HG03571 (cell line): ENCODE data around the gene ABCC12.
"Not testable (repeated sequence)": the region's sequence is repeated elsewhere in the genome, so short reads cannot be mapped to it uniquely, and the experiment has no call there.

ENCODE experiments used
- ATAC-seq: cut with Tn5 transposase; IDR thresholded peaks from one replicate; pipeline ENCODE4 v1.9.1; 2021; ENCODE audit not compliant: unreplicated experiment

The ABCC12 gene

GRCh38 chr16:48166617-48167016, 10.8 kb upstream of the ABCC12 start:
- not testable (repeated sequence) for ATAC-seq

GRCh38 chr16:48165961-48166578, 10.3 kb upstream of the ABCC12 start:
- no peak for ATAC-seq

GRCh38 chr16:48164907-48165715, 9.3 kb upstream of the ABCC12 start:
- ATAC-seq: peak; percentile 90

- no peak for ATAC-seq
These were observed 7.1 kb upstream of the ABCC12 start for GRCh38 chr16:48162839-48163410.

- ATAC-seq: no peak
These were observed 6.1 kb upstream of the ABCC12 start for GRCh38 chr16:48161906-48162305.

GRCh38 chr16:48160575-48160974, 4.8 kb upstream of the ABCC12 start:
- ATAC-seq: no peak

GRCh38 chr16:48158296-48158695, 2.5 kb upstream of the ABCC12 start:
- no peak for ATAC-seq

- ATAC-seq: no peak
These were observed 2.0 kb upstream of the ABCC12 start for GRCh38 chr16:48157794-48158193.

- no peak for ATAC-seq
These were observed 1.5 kb upstream of the ABCC12 start for GRCh38 chr16:48157302-48157701.

GRCh38 chr16:48156790-48157209, 1.0 kb upstream of the ABCC12 start:
- no peak for ATAC-seq

- no peak for ATAC-seq
These were observed 2.0 kb downstream of the ABCC12 start for GRCh38 chr16:48153774-48154173.

- no peak for ATAC-seq
These were observed 3.6 kb downstream of the ABCC12 start for GRCh38 chr16:48152226-48152625.

- no peak for ATAC-seq
These were observed 5.1 kb downstream of the ABCC12 start for GRCh38 chr16:48150707-48151106.

GRCh38 chr16:48146710-48147109, 9.1 kb downstream of the ABCC12 start:
- ATAC-seq: no peak

- ATAC-seq: no peak
These were observed 9.7 kb downstream of the ABCC12 start for GRCh38 chr16:48146131-48146530.

- no peak for ATAC-seq
These were observed 11.9 kb downstream of the ABCC12 start for GRCh38 chr16:48143812-48144368.

GRCh38 chr16:48140821-48141220, 15.0 kb downstream of the ABCC12 start:
- ATAC-seq: no peak

GRCh38 chr16:48139517-48139916, 16.3 kb downstream of the ABCC12 start:
- ATAC-seq: no peak

GRCh38 chr16:48138543-48138942, 17.2 kb downstream of the ABCC12 start:
- ATAC-seq: no peak

GRCh38 chr16:48137822-48138221, 18.0 kb downstream of the ABCC12 start:
- no peak for ATAC-seq

- no peak for ATAC-seq
These were observed 19.0 kb downstream of the ABCC12 start for GRCh38 chr16:48136547-48137360.
